ENCODE data around the gene CARMIL1.

CARMIL1 gene

DNA sequence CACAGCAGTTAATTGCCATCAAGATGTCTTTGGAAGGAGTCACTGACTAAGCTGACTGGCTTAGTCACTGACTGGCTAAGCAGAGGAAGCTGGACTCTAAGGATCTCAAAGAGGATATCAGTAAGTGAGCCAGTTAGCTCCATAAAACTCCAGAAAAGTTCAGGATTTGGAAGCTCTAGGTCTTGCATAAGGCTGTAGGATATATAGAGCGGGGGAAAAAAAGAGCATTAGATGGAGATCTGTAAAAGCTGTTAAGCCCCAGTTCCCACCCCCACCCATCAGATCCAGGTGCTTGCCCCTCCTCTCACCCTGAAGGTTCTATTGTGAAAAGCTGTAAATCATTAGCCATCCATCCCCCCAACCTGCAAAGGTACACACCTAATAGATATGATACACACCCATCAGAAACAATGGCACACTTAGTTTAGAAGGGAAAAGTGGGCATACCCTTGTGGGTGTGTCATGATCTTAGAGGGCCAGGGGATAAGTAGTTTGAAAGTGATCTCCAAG is 32.2 kb downstream of the CARMIL1 start:
- FAIRE-seq: no peak

DNA sequence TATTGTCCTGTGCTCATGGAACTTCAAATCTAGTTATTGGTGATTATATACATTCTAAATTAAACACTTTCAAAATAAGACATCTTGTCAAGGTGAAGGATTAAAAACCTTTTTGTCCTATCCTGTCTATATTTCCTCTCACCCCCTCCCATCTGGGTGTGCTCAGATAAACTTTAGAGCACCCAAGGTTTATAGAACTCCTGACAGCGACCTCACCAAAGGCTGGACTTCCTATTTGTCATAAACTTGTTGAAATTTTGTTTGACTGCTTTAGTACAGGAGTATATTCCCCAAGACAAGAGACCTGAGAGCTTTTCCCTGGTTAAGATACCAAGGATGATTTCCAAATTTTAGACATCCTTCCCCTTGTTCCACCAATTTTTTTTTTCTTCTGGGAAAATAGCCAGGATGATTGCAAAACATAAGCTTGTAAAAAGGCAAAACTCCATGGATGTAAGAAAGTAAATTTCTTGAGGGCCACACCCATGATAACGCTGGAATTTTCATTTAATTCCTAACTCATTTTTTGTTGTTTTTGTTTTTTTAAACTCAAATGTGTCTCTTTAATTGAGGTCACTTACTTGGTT is 33.0 kb downstream of the CARMIL1 start:
- no peak for FAIRE-seq

DNA sequence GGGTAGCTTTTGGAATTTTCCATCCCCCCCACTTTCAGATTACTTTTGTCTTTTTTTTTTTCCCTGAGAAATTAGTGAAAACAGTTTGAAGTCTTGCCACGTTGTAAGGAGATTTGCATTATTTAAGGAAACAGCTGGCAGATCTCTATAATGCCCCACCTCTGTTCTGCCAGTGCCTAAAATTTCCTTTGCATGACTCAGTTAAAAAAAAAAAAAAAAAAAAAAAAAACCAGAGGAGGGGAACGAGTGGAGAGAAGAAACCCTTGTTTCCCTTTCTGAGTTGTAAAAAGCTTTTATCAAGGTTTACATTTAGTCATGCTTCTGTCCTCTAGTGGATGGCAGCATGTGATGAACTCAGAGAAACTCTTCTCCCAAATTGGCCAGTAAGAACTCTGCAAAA is 33.5 kb downstream of the CARMIL1 start:
- FAIRE-seq: no peak

DNA sequence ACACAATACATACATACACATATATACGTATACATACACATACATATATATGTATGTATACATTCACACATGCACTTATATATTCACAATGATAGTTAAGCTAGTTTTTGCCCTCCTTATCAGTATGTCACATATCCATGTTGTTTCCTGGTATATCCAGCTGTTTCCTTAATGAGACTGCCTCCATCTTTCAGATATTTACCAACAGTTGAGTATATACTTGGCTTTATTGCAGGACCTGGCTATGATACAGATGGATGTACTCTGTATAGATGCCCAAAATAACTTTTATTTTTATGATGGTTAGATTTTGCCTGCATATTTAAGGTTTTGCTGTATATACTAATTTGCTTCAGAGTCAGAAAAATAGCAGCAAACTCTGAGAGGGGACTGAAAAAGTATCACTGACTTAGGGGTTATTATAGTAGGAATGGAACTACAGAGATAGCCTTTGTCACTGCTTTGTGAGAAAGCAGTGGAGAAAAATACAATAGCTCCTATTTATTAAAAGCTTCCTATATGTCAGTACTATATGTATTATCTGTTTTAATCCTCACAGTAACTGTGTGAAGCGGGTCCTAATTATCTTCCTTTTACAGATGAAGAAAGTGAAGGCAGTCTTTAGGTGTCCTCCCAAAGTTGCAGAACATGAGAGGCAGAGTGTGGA is 35.5 kb downstream of the CARMIL1 start:
- no peak for FAIRE-seq

DNA sequence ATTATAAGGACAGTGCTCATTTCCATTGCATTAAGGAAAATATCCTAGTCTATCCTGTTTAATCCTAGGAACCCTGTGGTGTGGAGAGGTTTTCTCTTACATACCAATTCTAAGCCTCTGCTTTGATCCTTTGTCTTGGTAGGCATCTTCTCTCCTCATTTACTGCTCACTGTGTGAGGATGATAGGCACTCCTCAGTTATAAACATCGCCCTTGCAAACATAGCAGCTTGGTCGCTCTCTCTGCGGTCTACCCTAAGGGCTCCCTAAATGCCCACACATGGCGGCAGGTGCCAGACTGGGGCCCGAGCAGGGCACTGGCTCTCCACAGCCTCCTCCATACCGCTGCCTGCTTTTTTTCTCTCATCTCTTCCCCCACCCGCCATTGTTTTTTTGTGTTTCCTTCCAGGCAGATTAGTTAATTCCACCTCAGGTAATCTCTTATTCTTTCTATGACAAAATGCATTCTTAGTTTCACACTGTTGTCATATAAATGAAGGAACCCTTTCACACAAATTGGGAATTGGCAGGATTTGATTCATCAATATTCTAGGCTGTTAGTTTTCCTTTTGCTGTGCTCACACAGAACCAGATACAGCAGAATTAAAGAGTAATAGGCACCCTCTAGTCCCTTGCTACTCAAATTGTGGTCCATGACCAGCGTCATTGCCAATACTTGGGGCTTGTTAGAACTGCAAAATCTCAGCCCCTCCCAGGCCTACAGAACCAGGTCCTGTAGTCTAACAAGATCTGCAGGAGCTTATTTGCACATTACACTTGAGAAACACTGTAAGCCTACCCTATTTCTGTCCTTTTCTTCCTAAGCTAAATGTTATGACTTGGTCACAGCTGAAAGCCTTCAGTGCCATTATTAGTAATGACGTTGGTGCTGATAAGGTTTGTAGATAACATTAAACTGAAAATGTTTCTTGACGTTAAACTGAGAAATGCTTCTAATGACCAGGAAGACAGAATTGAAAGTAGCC is 36.3 kb downstream of the CARMIL1 start:
- FAIRE-seq: no peak

DNA sequence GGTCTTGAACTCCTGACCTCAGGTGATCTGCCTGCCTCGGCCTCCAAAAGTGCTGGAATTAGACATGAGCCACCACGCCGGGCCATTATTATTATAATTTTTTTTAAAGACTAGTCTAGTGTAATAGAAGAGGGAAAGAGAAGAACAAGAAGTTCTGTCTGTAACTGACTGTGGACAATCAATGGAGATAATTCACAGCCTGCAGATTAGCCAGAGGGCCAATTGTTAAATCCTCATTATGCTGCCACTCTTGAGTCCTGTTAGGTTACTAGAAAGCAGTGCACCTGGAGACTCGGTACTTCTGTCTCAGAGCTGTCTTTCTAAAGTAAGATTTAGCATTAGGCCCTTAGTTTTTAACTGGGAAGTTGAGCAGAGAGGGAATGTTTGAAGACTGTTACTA is 37.5 kb downstream of the CARMIL1 start:
- FAIRE-seq: no peak

DNA sequence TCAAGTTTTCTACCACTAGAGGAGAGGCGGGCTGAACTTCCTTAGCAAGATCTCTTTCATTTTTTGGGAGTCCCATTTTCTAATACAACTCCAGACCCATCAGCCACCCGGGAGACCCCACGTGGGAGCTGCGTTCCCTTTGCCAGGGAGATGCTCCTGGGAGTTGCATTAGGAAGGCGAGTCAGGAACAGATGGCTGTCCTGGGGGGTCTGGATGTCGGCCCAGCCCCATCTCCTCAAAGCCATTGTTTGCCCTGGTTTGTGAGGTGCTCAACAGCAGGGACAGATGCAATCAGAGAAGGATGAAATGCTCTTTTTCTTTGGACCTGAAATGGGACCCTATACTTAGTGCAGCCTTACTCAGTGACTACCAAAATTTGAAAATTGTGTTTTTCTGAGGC is 39.4 kb downstream of the CARMIL1 start:
- FAIRE-seq: no peak

DNA sequence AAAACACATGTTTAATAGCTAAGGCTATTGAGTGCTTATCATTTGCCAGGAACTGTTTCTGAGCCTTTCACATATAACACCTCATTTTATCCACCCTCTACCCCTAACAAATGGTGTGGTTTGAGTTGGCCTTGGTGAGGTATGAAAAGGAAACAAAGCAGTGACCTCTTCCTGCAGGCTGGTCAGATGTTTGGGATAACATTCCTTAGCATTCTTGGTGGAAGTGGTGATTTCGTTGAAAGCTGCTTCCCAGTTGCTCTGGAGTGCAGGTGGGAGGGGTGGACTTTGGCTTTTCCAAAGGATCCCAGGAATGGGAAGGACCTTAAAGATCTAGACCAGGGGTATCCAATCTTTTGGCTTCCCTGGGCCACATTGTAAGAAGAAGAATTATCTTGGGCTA is 41.3 kb downstream of the CARMIL1 start:
- FAIRE-seq: no peak

DNA sequence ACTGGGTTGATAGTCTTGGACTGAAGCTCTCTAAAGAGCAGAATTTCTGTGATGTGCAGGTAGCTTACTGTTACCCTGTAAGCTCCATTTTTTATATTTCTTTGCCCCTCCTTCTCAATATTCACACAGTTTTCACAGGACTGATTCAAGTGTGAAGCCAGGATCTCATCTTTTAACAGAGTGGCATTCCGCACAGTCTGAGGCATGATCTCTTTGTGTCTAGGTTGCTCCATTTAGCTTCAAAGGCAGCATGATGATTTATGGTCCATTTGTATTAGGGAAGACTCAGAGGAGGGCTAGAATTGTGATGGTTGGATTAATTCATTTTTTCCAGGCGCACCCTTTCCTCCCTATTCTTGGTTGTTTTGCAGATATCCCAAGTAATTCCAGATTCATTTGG is 43.5 kb downstream of the CARMIL1 start:
- no peak for FAIRE-seq

DNA sequence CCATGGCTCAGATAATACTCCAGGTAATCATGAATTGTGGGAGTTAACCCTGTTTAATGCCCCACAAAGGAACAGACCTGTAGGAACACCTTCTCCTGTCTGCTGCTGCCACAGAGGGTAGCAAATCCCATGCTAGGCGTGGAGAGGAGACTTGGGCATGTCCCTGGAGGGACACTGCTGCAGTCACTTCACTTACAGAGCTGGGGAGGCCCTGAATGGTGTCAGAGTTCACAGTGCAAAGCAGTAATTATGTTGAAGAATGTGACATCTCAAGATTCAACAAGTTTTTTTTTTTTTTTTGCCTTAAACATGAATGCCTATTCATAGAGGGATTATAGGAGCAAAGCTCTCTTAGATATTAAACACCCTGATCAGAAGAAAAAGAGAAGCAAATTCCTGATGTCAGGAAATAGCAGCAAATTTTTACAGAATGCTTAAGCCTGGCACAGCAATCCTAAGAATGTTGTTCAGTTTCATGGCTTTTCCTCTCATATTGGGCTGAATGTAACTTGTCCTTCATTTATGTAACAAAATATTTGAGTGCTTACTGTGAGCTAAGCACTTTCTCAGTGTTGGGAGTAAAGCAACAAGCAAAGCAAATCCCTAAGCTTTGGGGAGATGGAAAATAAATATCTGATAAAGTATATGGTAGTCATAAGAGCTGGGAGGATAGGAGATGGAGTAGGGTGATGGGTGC is 45.0 kb downstream of the CARMIL1 start:
- FAIRE-seq: no peak

DNA sequence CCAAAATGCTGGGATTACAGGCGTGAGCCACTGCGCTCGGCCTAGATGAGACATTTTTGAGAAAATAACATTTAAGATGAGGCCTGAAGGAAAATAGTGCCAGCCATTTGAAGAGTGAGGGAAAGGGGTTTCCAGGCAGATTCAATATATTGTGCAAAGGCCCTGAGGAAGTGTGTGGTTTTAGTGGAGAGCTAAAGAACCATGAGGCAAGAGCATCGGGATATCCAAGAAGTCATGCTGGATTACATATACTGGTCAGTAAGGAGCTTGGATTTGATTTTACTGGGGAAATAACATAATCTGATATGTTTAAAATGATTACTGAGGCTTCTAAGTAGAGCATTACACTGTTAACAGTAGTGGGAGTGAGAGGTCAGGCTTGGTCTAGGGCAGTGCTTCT is 47.0 kb downstream of the CARMIL1 start:
- FAIRE-seq: no peak

DNA sequence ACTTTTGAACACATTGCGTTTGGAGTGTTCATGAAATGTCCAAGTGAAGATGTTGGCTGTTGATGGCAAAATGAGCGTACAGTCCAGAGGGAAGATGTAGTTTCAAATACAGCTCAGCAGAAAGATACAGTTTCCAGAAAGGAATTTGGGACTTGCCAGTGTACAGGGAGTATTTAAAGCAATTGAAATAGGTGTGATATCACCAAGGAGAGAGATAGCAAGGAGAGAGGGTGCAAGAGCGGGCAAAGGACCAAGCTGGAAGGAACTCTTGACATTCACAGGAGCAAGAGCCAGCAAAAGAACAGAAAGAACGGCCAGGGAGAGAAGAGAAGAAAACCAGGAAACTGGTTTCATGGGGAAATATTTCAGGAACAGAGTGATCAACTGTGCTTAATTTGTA is 47.8 kb downstream of the CARMIL1 start:
- no peak for FAIRE-seq

DNA sequence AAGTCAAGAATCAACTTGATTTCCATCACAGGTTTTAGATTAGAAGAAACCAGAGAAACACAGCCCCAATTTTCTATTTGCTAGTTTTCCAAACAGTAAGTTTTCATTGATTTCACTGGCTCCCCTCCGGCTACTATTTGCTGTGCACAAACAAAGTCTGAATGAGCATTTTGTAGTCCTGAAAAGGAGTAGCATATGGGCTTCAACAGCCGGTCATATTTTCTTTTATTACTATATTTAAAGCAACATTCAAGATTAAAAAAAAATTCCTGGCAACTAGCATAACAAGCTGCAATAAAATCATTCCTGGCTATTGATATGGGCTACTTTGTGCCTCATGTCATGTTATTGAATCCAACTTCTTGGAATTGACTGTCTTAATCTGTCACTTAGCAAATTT is 48.3 kb downstream of the CARMIL1 start:
- no peak for FAIRE-seq

DNA sequence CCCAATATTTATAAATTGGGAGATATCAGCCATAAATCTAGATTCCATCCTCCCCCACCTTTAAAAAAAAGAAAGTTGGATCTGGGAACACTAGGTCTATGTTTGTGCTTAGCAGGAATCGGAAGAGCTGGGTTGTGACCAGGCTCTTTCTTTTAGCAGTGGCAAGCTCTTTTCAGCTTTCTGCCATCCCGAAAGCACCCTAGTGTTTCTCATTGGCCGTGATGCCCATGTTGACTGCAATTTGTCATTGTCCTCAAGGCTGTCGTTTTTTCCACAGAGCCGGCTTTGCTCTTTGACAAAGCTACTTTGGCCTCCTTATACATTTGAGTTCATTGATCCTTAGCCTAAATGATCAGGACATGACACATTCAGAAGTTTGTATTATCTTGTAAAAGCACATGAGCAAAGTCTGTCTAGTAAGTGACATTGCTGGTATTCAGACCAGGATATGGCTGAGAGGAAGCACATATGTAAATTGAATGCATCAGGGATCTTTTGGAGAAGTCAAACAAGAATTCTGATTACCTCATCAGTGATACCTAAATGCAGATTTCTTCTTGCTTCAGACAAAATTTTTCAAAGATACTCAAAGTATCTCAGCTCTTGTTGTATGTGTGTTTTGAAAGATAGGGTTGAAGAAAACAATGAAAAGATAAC is 50.1 kb downstream of the CARMIL1 start:
- FAIRE-seq: no peak

DNA sequence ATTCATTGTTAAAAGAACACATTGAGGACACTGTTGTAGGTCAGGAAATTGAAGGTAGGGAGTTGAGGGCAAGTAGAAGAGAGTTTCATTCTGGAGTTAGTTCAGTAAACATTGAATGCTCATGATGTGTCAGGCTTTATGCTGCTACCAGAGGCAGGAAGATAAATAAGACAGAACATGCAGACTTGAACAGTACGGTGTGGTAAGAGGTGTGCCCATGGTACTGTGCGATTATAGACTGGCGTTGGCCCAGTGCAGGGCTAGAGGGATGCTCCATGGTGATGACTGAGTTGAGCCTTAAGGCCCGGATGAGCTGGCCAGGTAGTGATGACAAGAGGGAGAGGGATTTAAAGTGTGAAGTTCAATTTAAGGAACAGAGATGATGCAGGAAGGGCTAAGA is 50.8 kb downstream of the CARMIL1 start:
- no peak for FAIRE-seq

DNA sequence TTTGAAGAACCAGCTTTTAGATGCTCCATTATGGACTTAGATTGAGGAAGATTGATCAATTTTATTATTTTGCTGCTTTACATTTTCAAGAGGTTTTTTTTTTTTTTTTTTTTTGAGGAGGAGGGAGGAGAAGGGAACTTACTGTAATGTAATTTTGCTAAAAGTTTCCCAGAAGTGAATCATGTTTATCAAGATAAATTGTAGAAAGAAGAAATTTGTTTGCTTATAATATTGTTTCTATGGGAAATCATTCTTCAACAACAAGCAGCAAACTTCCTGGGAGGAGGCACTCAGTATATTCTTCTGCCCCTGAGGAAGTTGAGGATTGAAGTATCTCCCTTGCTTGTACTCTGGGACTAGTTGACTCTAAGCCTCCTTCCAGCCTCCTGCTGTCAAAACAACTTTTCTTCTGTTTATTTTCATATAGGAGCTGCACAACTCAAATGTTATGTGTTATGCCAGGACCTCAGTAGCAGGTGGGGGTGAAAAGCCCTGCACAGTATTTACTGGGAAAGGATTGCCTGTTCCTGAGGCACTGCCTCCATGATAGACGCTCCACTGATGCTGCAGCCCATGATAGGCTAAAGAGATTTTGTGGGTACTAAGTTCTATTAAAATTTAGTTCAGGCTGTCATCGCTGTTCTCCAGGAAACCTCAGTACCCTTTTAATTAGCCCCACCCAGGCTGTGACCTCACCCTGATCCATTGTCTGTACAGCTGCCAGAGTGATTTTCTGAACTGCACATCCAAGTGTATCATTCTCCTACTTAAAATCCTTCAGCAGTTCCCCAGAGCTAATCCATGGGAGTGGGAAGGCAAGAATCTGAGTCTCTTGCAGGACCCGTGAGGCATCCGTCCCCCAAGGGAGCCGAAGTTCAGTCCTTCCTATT is 51.9 kb downstream of the CARMIL1 start:
- FAIRE-seq: no peak

DNA sequence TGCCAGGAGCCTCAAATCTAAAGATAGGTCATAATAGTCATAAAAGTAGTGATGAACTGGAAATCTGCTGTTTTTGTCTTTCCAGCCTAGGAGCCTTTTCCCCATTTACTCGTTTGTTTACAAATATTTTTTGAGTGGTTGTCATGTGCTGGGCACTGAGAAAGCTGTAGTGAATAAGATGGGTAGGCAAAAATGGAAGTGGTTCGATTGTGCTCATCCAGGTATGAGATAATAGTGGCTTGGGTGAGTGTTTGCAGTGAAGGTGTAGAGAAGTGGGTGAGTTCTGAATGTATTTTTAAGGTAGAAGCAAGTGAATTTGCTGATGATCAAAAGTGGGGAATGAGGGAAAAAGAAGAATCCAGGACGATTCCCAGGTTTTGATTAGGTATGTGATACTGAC is 53.0 kb downstream of the CARMIL1 start:
- FAIRE-seq: no peak

DNA sequence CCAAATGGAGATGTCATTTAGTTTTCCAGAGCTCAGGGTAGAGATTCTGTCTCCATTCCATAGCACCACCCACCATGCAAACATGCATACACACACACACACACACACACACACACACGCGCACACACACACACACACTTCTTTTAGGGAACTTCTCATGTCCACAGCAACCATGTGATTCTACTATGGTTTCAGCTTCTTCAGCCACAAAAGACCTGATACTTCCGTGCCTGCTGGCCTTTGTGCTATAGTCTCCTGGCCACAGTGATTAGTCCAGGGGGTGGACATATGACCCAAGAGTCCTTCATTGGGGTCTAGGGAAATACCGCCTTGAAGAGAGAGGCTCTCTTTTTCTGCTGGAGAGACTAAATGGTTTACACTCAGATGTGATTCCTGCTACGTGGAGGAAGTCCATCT is 53.5 kb downstream of the CARMIL1 start:
- no peak for FAIRE-seq

DNA sequence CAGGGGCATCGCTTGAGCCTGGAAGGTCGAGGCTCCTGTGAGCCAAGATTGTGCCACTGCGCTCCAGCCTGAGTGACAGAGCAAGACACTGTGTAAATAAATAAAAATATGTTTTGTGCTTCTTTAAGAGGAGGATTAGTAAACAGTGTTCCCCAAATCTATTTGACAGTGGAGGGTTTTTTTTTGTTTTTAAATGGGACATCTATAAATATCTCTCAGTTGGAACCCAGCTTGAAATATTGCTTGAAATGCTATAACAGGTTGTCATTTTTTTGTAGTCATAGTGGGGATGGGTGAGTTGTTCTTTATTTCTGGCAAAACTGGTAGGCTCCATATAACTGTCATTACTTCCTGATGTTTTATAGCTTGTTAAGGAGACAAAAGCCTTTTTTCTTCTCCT is 54.3 kb downstream of the CARMIL1 start:
- no peak for FAIRE-seq

DNA sequence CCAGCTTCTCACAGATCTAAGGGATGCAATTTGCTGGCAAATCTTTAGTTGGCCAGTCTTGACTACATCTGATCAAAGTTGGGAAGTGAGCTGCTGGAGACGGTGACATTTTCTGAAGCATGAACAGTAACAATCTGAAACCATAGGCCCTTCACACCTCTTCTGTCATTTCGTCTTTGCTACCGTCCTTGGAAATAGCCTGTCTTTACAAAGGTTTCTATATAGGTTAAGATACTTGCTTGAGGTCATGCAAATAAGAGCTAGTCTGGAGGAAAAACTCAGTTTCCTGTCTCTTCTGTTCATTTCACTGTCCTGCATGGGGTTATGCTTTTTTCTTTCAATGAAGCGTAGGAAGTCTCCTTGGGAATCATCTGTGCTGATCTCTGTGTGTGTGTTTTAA is 55.6 kb downstream of the CARMIL1 start:
- FAIRE-seq: no peak

DNA sequence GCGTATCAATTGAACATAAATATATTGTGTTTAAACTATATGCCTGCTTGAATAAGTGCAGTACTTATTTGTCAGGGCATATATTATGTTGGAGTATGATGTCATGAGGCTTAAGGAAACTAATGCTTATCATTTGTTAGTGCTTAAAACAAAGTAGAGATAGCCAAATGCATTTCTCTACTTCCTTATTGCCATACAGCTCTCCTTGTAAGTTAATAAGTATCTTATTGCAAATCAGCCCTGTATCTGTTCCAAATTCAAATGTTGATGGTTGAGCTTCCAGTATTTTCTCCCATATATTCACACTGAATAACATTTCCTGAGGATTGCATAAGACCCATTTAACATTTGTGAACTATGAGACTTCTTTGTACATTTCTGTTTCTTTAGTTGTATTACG is 57.8 kb downstream of the CARMIL1 start:
- no peak for FAIRE-seq

DNA sequence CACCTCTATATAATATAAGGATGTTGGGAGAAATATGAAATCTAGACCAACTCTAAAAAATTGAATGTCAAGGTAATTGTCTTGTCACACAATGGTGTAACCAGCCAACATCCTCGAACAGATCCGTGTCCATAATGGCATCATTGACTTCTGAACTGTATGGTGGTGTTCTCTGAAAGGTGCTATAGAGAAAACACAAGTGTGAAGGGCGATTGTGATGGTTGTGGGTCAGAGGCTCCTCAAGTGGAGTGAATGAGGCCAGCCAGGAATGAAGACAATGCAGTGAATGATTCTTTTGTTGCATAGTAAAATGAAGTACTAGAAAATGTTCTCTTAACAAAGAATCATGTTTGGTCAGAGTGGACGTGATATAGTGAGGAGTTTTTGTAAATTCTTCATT is 58.3 kb downstream of the CARMIL1 start:
- no peak for FAIRE-seq

All from TTC549 (cell line).